HepG2 (cell line): ENCODE data around the gene MAPK6. TPM values are rescaled to one million over a fixed set of nuclear protein-coding genes. Genes with fewer than 3 reads are reported as not detected.

Source experiments
- AGO2 ChIP-seq: fragments of 200-400 bp; formaldehyde crosslinking; optimal IDR thresholded peaks from 2 replicates; pipeline ENCODE3; 2017; ENCODE audit warnings: mild to moderate bottlenecking, low read depth, low read length, moderate library complexity
- ATRX ChIP-seq: sonication (generic); formaldehyde crosslinking; IDR thresholded peaks from 2 replicates; pipeline ENCODE4 v1.4.0; 2020; ENCODE audit warnings: missing genetic modification reagents, borderline replicate concordance
- KMT2B ChIP-seq: IDR thresholded peaks from 2 replicates; pipeline ENCODE4 v1.6.1; 2016; ENCODE audit warnings: missing genetic modification reagents, missing compliant biosample characterization
- MIER2 ChIP-seq: IDR thresholded peaks from 2 replicates; pipeline ENCODE4 v1.6.1; 2016; ENCODE audit warnings: missing biosample characterization, missing genetic modification reagents
- MYNN ChIP-seq: sonication (generic); formaldehyde crosslinking; IDR thresholded peaks from 2 replicates; pipeline ENCODE4 v1.4.0; 2020; ENCODE audit warnings: mild to moderate bottlenecking, low read depth, missing genetic modification reagents
- PITX1 ChIP-seq: sonication (generic); formaldehyde crosslinking; IDR thresholded peaks from 2 replicates; pipeline ENCODE4 v1.5.1; 2020; ENCODE audit warnings: mild to moderate bottlenecking, missing genetic modification reagents
- RCOR2 ChIP-seq: IDR thresholded peaks from 2 replicates; pipeline ENCODE4 v1.6.1; 2016; ENCODE audit warnings: missing biosample characterization, missing genetic modification reagents
- SMC3 ChIP-seq: IDR thresholded peaks from 2 replicates; pipeline ENCODE4 v1.6.1; 2011; ENCODE audit warnings: low read length, improper control_type of control experiment
- ZNF17 ChIP-seq: sonication (generic); formaldehyde crosslinking; IDR thresholded peaks from 2 replicates; pipeline ENCODE4 v1.5.0; 2020; ENCODE audit warnings: mild to moderate bottlenecking, missing genetic modification reagents
- ZNF501 ChIP-seq: sonication (generic); formaldehyde crosslinking; IDR thresholded peaks from 2 replicates; pipeline ENCODE4 v1.5.1; 2020; ENCODE audit warnings: mild to moderate bottlenecking, moderate library complexity, missing genetic modification reagents
- ZNF549 ChIP-seq: sonication (generic); formaldehyde crosslinking; IDR thresholded peaks from 2 replicates; pipeline ENCODE4 v1.5.0; 2020; ENCODE audit warnings: missing genetic modification reagents
- polyA plus RNA-seq, 8 experiments: library from polyadenylated mRNA; depleted of rRNA in 3 of 8; stranded (reverse) in 7 of 8; unstranded in 1 of 8; fragments of >200 nt; fragmentation: Illumina TruSeq in 4 of 8; extraction: Trizol in 4 of 8; gene quantifications; 2 replicates each; pipeline versions ENCODE4 v1.2.1 to v1.2.3, GENCODE V29; 2011 to 2016; ENCODE audit warnings: low read depth in 4 of 8, missing spikeins in 1 of 8, mixed read lengths in 1 of 8; ENCODE audit not compliant: insufficient read depth in 1 of 8
- total RNA-seq, 5 experiments: library from RNA; depleted of rRNA; stranded (reverse); fragments of >200 nt; fragmentation: Illumina TruSeq; extraction: Trizol; gene quantifications; 2 replicates each; pipeline ENCODE4 v1.2.3, GENCODE V29; 2016; ENCODE audit warnings: low read depth in 1 of 5
- TF ChIP-seq, protein P1 (sequence below): sonication (generic); formaldehyde crosslinking; IDR thresholded peaks from 2 replicates; pipeline ENCODE4 v1.5.0; 2020; ENCODE audit warnings: missing genetic modification reagents, mild to moderate bottlenecking, borderline replicate concordance
- TF ChIP-seq, protein P2 (sequence below): sonication (generic); formaldehyde crosslinking; IDR thresholded peaks from 2 replicates; pipeline ENCODE4 v1.5.0; 2020; ENCODE audit warnings: missing genetic modification reagents
- TF ChIP-seq, protein P3 (sequence below): sonication (generic); formaldehyde crosslinking; IDR thresholded peaks from 2 replicates; pipeline ENCODE4 v1.4.0; 2020; ENCODE audit warnings: low read depth, mild to moderate bottlenecking, missing genetic modification reagents
- TF ChIP-seq, protein P4 (sequence below): sonication (generic); formaldehyde crosslinking; IDR thresholded peaks from 2 replicates; pipeline ENCODE4 v1.4.0; 2020; ENCODE audit warnings: missing genetic modification reagents
- TF ChIP-seq, protein P5 (sequence below), 2 experiments: sonication (generic) in 1 of 2; formaldehyde crosslinking in 1 of 2; IDR thresholded peaks; 2 replicates each; pipeline versions ENCODE4 v1.6.1 to v1.9.0; 2014 to 2022; ENCODE audit warnings: antibody characterized with exemption in 1 of 2, borderline replicate concordance in 1 of 2, inconsistent platforms in 1 of 2, low read depth in 1 of 2, missing genetic modification reagents in 1 of 2
- TF ChIP-seq, protein P6 (sequence below): sonication (generic); formaldehyde crosslinking; IDR thresholded peaks from 2 replicates; pipeline ENCODE4 v1.5.0; 2020; ENCODE audit warnings: missing genetic modification reagents

Gene MAPK6
- total and polyA plus RNA-seq, 2 of the 13 experiments (the other 11 are each of a cell fraction or from before 2014, with no cell fraction given) = 89.5 to 99.7 TPM

DNA sequence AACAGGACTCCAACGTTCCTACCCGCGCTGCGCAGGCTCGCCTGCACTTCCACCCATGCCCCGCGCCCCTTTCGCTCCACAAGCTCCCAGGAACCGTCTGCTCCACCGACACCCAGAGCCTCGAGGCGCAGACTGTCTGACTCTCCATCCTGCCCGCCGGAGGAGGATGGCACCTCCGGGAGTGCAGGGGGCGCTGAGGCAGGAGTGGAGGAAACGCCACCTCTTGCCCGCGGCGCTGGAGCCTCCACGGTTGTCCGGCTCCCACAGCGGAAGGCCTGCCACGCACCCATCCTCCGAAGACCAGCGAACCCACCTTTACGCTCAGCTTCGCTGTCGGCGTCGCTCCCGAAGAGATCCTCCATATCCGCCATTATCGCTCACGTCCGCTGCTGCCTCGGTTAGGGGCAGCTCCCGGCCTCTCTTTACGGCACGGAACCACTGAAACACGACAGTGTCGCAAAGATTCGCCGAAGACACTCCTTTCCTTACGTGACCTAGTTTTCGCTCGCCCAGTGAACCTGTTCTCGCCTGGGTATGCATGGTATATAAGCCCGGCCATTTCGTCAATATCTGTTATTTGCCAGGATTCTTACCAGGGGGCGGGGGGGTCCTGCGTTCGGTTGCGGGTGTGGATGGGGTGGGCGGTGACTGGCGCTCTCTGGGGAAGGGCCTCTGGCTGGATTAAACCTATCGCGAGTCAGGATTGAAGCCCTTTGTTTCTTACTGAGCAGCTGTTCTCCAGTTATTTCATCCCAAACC, 47.5 kb upstream of the MAPK6 start, which contains the start of gene LEO1 (continued):
- TF ChIP-seq, protein P1, sequence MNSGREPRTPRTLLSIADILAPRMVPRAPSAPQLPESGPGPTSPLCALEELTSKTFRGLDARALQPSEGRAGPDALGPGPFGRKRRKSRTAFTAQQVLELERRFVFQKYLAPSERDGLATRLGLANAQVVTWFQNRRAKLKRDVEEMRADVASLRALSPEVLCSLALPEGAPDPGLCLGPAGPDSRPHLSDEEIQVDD (CRISPR knock-in tag) = no peak
- TF ChIP-seq PITX1 (CRISPR knock-in tag) = peak; percentile 76; the same call in 1 of the 2 replicates
- TF ChIP-seq, protein P2, sequence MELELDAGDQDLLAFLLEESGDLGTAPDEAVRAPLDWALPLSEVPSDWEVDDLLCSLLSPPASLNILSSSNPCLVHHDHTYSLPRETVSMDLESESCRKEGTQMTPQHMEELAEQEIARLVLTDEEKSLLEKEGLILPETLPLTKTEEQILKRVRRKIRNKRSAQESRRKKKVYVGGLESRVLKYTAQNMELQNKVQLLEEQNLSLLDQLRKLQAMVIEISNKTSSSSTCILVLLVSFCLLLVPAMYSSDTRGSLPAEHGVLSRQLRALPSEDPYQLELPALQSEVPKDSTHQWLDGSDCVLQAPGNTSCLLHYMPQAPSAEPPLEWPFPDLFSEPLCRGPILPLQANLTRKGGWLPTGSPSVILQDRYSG = 0 out of 2 replicates have a peak, but pooled peaks have one; percentile 37
- TF ChIP-seq ZNF549 (CRISPR knock-in tag) = no peak
- no peak for TF ChIP-seq MYNN (CRISPR knock-in tag)
- TF ChIP-seq, protein P3, sequence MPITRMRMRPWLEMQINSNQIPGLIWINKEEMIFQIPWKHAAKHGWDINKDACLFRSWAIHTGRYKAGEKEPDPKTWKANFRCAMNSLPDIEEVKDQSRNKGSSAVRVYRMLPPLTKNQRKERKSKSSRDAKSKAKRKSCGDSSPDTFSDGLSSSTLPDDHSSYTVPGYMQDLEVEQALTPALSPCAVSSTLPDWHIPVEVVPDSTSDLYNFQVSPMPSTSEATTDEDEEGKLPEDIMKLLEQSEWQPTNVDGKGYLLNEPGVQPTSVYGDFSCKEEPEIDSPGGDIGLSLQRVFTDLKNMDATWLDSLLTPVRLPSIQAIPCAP = 0 out of 2 replicates have a peak, but pooled peaks have one; percentile 57
- TF ChIP-seq AGO2 = peak; percentile 51
- TF ChIP-seq KMT2B = peak; percentile 95
- TF ChIP-seq, protein P4, sequence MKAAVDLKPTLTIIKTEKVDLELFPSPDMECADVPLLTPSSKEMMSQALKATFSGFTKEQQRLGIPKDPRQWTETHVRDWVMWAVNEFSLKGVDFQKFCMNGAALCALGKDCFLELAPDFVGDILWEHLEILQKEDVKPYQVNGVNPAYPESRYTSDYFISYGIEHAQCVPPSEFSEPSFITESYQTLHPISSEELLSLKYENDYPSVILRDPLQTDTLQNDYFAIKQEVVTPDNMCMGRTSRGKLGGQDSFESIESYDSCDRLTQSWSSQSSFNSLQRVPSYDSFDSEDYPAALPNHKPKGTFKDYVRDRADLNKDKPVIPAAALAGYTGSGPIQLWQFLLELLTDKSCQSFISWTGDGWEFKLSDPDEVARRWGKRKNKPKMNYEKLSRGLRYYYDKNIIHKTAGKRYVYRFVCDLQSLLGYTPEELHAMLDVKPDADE (CRISPR knock-in tag) = peak; percentile 84; the same call in 1 of the 2 replicates
- TF ChIP-seq SMC3 = no peak
- TF ChIP-seq RCOR2 (CRISPR knock-in tag) = 0 out of 2 replicates have a peak, but pooled peaks have one; percentile 9
- TF ChIP-seq, protein P5, sequence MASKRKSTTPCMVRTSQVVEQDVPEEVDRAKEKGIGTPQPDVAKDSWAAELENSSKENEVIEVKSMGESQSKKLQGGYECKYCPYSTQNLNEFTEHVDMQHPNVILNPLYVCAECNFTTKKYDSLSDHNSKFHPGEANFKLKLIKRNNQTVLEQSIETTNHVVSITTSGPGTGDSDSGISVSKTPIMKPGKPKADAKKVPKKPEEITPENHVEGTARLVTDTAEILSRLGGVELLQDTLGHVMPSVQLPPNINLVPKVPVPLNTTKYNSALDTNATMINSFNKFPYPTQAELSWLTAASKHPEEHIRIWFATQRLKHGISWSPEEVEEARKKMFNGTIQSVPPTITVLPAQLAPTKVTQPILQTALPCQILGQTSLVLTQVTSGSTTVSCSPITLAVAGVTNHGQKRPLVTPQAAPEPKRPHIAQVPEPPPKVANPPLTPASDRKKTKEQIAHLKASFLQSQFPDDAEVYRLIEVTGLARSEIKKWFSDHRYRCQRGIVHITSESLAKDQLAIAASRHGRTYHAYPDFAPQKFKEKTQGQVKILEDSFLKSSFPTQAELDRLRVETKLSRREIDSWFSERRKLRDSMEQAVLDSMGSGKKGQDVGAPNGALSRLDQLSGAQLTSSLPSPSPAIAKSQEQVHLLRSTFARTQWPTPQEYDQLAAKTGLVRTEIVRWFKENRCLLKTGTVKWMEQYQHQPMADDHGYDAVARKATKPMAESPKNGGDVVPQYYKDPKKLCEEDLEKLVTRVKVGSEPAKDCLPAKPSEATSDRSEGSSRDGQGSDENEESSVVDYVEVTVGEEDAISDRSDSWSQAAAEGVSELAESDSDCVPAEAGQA (IDR thresholded peaks at IDR 0.05; ENCODE audit: low read depth) = peak; percentile 64; the same call in 1 of the 2 replicates
- TF ChIP-seq, protein P5 (CRISPR knock-in tag; IDR thresholded peaks at IDR 0.05; ENCODE audit: borderline replicate concordance) = 0 out of 2 replicates have a peak, but pooled peaks have one; percentile 36
- TF ChIP-seq ATRX (CRISPR knock-in tag) = 0 out of 2 replicates have a peak, but pooled peaks have one; percentile 64
- peak; percentile 81 for TF ChIP-seq ZNF501 (CRISPR knock-in tag)
- TF ChIP-seq, protein P6, sequence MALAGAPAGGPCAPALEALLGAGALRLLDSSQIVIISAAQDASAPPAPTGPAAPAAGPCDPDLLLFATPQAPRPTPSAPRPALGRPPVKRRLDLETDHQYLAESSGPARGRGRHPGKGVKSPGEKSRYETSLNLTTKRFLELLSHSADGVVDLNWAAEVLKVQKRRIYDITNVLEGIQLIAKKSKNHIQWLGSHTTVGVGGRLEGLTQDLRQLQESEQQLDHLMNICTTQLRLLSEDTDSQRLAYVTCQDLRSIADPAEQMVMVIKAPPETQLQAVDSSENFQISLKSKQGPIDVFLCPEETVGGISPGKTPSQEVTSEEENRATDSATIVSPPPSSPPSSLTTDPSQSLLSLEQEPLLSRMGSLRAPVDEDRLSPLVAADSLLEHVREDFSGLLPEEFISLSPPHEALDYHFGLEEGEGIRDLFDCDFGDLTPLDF = no peak; the same call in 1 of the 2 replicates
- no peak for TF ChIP-seq MIER2
- 0 out of 2 replicates have a peak, but pooled peaks have one; percentile 77 for TF ChIP-seq ZNF17 (CRISPR knock-in tag)
